ENCODE data around the gene SSR1.
"Not testable (repeated sequence)": the region's sequence is repeated elsewhere in the genome, so short reads cannot be mapped to it uniquely, and the experiment has no call there.

DNA sequence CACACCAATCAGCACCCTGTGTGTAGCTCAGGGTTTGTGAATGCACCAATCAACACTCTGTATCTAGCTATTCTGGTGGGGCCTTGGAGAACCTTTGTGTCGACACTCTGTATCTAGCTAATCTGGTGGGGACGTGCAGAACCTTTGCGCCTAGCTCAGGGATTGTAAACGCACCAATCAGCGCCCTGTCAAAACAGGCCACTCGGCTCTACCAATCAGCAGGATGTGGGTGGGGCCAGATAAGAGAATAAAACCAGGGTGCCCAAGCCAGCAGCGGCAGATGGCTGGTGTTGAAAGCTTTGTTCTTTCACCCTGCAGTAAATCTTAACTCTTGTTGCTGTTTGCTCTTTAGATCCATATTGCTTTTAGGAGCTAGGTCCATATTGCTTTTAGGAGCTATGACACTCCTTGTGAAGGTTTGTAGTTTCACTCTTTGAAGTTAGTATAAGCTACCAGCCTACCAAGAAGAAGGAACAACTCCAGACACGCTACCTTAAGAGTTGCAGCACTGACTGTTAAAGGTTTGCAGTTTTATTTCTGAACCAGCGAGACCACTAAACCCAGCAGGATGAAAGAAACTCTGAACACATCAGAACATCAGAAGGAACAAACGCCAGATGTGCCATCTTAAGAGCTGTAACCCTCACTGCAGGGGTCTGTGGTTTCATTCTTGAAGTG lies 31.9 kb upstream of the SSR1 start:
- TF ChIP-seq, protein P1, sequence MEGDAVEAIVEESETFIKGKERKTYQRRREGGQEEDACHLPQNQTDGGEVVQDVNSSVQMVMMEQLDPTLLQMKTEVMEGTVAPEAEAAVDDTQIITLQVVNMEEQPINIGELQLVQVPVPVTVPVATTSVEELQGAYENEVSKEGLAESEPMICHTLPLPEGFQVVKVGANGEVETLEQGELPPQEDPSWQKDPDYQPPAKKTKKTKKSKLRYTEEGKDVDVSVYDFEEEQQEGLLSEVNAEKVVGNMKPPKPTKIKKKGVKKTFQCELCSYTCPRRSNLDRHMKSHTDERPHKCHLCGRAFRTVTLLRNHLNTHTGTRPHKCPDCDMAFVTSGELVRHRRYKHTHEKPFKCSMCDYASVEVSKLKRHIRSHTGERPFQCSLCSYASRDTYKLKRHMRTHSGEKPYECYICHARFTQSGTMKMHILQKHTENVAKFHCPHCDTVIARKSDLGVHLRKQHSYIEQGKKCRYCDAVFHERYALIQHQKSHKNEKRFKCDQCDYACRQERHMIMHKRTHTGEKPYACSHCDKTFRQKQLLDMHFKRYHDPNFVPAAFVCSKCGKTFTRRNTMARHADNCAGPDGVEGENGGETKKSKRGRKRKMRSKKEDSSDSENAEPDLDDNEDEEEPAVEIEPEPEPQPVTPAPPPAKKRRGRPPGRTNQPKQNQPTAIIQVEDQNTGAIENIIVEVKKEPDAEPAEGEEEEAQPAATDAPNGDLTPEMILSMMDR (conservative IDR thresholded peaks at IDR 0.05; ENCODE audit: low read depth in 2 of 2), result not testable (repeated sequence)
- not testable (repeated sequence) for TF ChIP-seq CREB1 (CRISPR knock-in tag; IDR thresholded peaks at IDR 0.05; ENCODE audit: low read depth); EZH2 (IDR thresholded peaks at IDR 0.05; ENCODE audit: low read depth, unreplicated experiment); REST (IDR thresholded peaks at IDR 0.05; ENCODE audit: unreplicated experiment); JUNB (IDR thresholded peaks at IDR 0.05; ENCODE audit: unreplicated experiment); POLR2AphosphoS5 (IDR thresholded peaks at IDR 0.05; ENCODE audit: low read depth); EZH2phosphoT487 (IDR thresholded peaks at IDR 0.05; ENCODE audit: unreplicated experiment)
